Lower leg skin (tissue), 3 donors: ENCODE measurements around the gene CYP2F1.
"Not testable (repeated sequence)": the region's sequence is repeated elsewhere in the genome, so short reads cannot be mapped to it uniquely, and the experiment has no call there.

Experiments used
- CTCF ChIP-seq, 3 donors: fragments of 450-650 bp; IDR thresholded peaks; one replicate each; pipeline ENCODE4 v1.5.1; 2016; ENCODE audit warnings: antibody characterized with exemption in 3 of 3, mild to moderate bottlenecking in 3 of 3, moderate library complexity in 2 of 3
- POLR2A ChIP-seq, 2 donors: fragments of 450-650 bp; IDR thresholded peaks; one replicate each; pipeline ENCODE4 v1.6.1; 2016 to 2017; ENCODE audit warnings: antibody characterized with exemption in 2 of 2, mild to moderate bottlenecking in 1 of 2, moderate library complexity in 1 of 2

- not testable (repeated sequence) for TF ChIP-seq CTCF, POLR2A (IDR thresholded peaks at IDR 0.05)
These were observed 13.6 kb downstream of the CYP2F1 start for GRCh38 chr19:41127801-41128300.
